ENCODE data around the gene JAKMIP1. TPM values are rescaled to one million over a fixed set of nuclear protein-coding genes. Genes with fewer than 3 reads are reported as not detected.

The JAKMIP1 gene
- polyA plus RNA-seq, 3 donors, result 0.08 TPM; not detected in 2

DNA sequence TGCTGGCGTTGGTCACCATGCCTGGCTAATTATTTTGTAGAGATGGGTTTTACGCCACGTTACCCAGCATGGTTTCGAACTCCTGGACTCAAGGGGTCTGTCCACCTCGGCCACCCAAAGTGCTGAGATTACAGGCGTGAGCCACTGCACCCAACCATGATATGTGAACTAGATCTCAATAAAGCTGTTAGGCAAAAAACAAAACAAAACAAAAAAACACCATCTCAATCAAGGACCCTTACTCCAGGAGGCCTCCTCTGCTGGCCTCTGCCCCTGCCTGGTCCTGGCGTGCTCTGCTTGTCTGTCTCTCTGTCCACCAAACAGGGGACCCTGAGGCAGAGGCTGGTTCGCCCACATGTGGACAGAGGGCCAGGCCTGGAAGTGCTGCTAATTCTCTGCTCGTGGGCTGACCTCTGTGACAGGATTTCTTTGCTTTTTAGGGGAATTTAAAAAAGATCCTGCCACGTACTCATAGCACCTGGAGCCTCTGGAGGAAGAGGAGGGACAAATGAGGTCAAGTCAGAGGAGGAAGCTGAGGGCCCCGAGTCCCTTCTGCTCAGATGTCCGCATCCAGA lies 36.6 kb upstream of the JAKMIP1 start:
- H3K4me1 Mint-ChIP-seq, result no peaks in the 10 kb centered on the region

DNA sequence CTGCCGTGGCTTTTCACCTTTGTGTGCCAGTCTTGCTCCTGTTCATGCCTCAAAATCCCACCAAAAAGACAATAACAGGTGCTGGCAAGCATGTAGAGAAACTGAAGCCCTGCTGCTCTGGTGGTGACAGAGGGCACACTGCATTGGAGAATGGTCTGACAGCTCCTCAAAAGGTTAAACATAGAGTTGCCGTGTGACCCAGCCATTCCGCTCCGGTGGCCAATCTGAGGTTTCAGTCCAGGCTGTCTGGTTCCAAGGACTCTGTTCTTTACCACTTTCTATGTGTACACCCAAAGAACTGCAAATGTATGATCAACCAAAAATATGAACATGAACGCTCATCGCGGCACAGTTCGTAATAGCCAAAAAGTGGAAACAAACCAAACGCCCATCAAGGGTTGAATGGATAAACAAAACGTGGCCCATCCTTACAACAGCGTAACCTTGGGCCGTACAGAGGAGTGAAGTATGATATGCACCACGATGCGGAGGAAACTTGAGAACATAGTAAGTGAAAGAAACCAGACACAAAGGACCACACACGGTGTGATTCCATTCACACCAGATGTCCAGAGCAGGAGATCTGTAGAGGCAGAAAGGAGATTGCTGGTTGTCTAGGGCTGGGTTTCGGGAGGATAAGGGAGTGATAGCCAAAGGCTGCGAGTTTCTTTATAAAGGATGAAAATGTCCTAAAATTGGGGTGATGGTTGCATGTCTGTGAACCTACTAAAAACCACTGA lies 35.7 kb upstream of the JAKMIP1 start:
- Histone ChIP-seq H3K4me1 (ENCODE audit: control insufficient read depth in 1 of 2, insufficient read depth in 2 of 2, low read length in 2 of 2) (no peaks in the 10 kb centered on the region), H2AFZ (ENCODE audit: insufficient read depth, low read depth, low read length, poor library complexity, severe bottlenecking) (no peak overlapping the region), H3K27me3 (ENCODE audit: control insufficient read depth in 2 of 2, insufficient read depth in 2 of 2, low read length in 2 of 2) (no peaks in the 10 kb centered on the region), H4K20me1 (ENCODE audit: insufficient read depth, low read length) (no peaks in the 10 kb centered on the region), H3K79me2 (ENCODE audit: insufficient read depth, low read length) (no peaks in the 10 kb centered on the region), H3K9ac (ENCODE audit: insufficient read depth, low read length, poor library complexity, severe bottlenecking) (no peak overlapping the region), H3K4me2 (replicated peaks; ENCODE audit: extremely low read depth, low read length, poor library complexity, severe bottlenecking) (no peak overlapping the region), H3K9me3 (replicated peaks in 1 of 2; ENCODE audit: control insufficient read depth in 1 of 2, insufficient read depth in 1 of 2, low read length in 2 of 2) (no peaks in the 10 kb centered on the region), H3K4me3 (replicated peaks in 1 of 3; ENCODE audit: low read depth in 2 of 3, low read length in 3 of 3) (no peak overlapping the region), H3K27ac (ENCODE audit: low read depth in 1 of 2, low read length in 2 of 2) (no peak overlapping the region), H3K36me3 (replicated peaks in 1 of 2; ENCODE audit: control insufficient read depth in 1 of 2, insufficient read depth in 2 of 2, low read length in 2 of 2) (no peaks in the 10 kb centered on the region)
- no peaks in the 10 kb centered on the region for H3K9me3 Mint-ChIP-seq
- no peak for DNase-seq
- no peak overlapping the region for H3K27ac Mint-ChIP-seq
- H3K36me3 Mint-ChIP-seq, result no peaks in the 10 kb centered on the region
- 97% methylated on average over 10 of the region's 17 CpGs for WGBS (ENCODE audit: insufficient coverage)
- no peaks in the 10 kb centered on the region for H3K4me1 Mint-ChIP-seq
- H3K4me3 Mint-ChIP-seq, result no peak overlapping the region
- TF ChIP-seq, protein P1, sequence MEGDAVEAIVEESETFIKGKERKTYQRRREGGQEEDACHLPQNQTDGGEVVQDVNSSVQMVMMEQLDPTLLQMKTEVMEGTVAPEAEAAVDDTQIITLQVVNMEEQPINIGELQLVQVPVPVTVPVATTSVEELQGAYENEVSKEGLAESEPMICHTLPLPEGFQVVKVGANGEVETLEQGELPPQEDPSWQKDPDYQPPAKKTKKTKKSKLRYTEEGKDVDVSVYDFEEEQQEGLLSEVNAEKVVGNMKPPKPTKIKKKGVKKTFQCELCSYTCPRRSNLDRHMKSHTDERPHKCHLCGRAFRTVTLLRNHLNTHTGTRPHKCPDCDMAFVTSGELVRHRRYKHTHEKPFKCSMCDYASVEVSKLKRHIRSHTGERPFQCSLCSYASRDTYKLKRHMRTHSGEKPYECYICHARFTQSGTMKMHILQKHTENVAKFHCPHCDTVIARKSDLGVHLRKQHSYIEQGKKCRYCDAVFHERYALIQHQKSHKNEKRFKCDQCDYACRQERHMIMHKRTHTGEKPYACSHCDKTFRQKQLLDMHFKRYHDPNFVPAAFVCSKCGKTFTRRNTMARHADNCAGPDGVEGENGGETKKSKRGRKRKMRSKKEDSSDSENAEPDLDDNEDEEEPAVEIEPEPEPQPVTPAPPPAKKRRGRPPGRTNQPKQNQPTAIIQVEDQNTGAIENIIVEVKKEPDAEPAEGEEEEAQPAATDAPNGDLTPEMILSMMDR (IDR thresholded peaks at IDR 0.05), result no peak
- intact Hi-C loops (cut with micrococcal nuclease), result no loop called here
- H3K27me3 Mint-ChIP-seq (ENCODE audit: low read depth in 3 of 3), result peaks cover 0 to 2% (median 1%) of the 10 kb centered on the region in 3 donors

More for the DNA sequence above, 36.6 kb upstream of the JAKMIP1 start:
- Mint-ChIP-seq H3K4me3 (no peak overlapping the region), H3K27me3 (ENCODE audit: low read depth in 3 of 3) (peaks cover 0 to 2% (median 1%) of the 10 kb centered on the region in 3 donors), H3K9me3 (no peaks in the 10 kb centered on the region), H3K27ac (no peak overlapping the region), H3K36me3 (no peaks in the 10 kb centered on the region)
- no peaks in the 10 kb centered on the region for H4K20me1 ChIP-seq (ENCODE audit: insufficient read depth, low read length)
- WGBS (ENCODE audit: insufficient coverage), result 60% methylated on average over 5 of the region's 12 CpGs
- H3K9ac ChIP-seq (ENCODE audit: insufficient read depth, low read length, poor library complexity, severe bottlenecking), result no peak overlapping the region
- intact Hi-C loops (cut with micrococcal nuclease), result no loop called here
- no peak for DNase-seq
- H3K79me2 ChIP-seq (ENCODE audit: insufficient read depth, low read length), result no peaks in the 10 kb centered on the region
- no peak overlapping the region for H3K27ac ChIP-seq (ENCODE audit: low read depth in 1 of 2, low read length in 2 of 2)
- TF ChIP-seq, protein P1 (IDR thresholded peaks at IDR 0.05), result no peak
- H3K27me3 ChIP-seq (ENCODE audit: control insufficient read depth in 2 of 2, insufficient read depth in 2 of 2, low read length in 2 of 2), result no peaks in the 10 kb centered on the region
- H3K36me3 ChIP-seq (replicated peaks in 1 of 2; ENCODE audit: control insufficient read depth in 1 of 2, insufficient read depth in 2 of 2, low read length in 2 of 2), result no peaks in the 10 kb centered on the region
- H3K4me1 ChIP-seq (ENCODE audit: control insufficient read depth in 1 of 2, insufficient read depth in 2 of 2, low read length in 2 of 2), result no peaks in the 10 kb centered on the region
- no peak overlapping the region for H3K4me2 ChIP-seq (replicated peaks; ENCODE audit: extremely low read depth, low read length, poor library complexity, severe bottlenecking)
- no peaks in the 10 kb centered on the region for H3K9me3 ChIP-seq (replicated peaks in 1 of 2; ENCODE audit: control insufficient read depth in 1 of 2, insufficient read depth in 1 of 2, low read length in 2 of 2)
- H3K4me3 ChIP-seq (replicated peaks in 1 of 3; ENCODE audit: low read depth in 2 of 3, low read length in 3 of 3), result no peak overlapping the region
- no peak overlapping the region for H2AFZ ChIP-seq (ENCODE audit: insufficient read depth, low read depth, low read length, poor library complexity, severe bottlenecking)

Measured in CD14-positive monocyte (primary cell).